ENCODE measurements around the gene TRMO. TPM values are rescaled to one million over a fixed set of nuclear protein-coding genes. Genes with fewer than 3 reads are reported as not detected.
"Not testable (repeated sequence)": the region's sequence is repeated elsewhere in the genome, so short reads cannot be mapped to it uniquely, and the experiment has no call there.

TRMO gene, protein sequence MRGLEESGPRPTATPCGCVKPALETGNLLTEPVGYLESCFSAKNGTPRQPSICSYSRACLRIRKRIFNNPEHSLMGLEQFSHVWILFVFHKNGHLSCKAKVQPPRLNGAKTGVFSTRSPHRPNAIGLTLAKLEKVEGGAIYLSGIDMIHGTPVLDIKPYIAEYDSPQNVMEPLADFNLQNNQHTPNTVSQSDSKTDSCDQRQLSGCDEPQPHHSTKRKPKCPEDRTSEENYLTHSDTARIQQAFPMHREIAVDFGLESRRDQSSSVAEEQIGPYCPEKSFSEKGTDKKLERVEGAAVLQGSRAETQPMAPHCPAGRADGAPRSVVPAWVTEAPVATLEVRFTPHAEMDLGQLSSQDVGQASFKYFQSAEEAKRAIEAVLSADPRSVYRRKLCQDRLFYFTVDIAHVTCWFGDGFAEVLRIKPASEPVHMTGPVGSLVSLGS
- 7.8 TPM for polyA plus RNA-seq (2012; ENCODE audit: insufficient read depth, insufficient read length)

DNA sequence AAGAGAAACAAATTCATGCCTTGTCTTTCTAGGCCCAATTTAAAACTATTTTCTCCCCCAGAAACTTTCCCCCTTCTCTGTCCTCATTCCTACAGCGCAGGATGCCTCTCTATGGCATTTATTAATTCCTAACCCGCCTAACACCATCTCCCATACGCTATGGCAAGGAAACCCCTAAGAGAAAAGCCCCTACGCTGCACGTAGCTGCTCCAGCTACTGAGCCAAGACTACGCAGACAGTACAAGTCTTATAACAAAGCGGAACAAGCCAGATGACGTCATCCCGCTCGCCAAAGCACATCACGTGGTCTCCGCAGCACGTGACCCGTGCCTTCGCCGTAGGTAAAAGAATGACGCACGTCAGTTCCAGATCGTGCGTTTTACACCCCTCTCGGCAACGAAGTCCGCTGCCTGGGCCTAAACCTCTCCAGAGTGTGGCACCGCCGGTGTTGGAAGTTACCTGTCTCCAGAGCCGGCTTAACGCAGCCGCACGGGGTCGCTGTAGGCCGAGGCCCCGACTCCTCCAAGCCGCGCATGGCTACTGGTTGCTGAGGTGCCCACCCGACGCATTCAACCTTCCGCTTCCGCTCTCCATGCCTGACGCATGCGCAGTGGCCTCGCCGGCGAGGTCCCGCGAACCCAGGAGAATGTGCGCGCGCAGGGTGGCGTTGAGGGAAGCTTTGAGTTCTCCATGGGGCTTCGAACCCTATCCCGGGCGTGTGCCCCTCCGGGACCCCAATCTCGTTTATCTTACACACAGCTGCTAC, at the start of gene TRMO:
Gene TRMO, minus strand, starts transcription at position 542 of the 766 bp plus-strand sequence. Its CDS starts 7 bp downstream, at position 535.
- DNase-seq (ENCODE audit: low read depth, low spot score), result peak; percentile 99
- H3K4me3 ChIP-seq (ENCODE audit: low read length), result peak within 1 kb of the TSS; percentile 83

DNA sequence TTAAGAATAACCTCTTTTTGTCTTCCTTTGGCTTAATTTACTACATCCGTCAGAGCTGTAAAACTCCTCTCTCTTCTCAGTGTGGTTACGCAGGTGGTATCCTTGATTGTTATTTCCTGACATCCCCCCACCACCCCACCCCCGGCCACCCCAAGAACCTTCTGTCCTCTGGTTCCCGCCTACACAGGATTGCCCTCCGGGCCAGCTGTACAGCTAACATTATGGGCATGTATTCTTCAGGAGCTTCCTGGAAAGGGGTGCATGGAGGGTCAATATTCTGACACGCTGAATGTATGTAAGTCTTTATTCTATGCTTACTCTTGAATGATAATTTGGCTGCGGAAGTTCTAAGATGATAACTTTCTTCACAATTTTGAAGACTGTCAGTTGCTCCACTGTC, 47.9 kb upstream of the TRMO start:
- DNase-seq (ENCODE audit: low read depth, low spot score), result peak; percentile 87
- H3K4me3 ChIP-seq (ENCODE audit: low read length), result peak overlapping the region; percentile 55

DNA sequence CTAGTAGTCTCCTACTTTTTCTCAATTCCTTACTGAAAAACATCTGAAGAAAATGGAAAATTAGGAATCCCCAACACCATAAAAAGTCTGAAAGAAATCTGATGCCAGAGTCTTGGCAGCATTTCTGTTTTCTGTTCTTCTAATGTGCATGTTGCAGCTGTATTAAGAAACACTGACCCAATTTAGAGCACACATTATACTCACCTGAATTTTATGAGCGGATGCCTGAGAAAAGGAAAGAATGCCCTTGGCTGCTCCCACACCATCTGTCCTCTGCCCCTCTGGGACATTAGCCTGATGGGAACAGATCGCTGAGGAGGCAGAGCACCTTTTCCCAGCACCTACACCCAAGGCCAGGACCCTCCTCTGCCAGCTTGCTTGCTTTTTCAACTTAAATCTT, 46.7 kb upstream of the TRMO start:
- DNase-seq (ENCODE audit: low read depth, low spot score), result no peak
- no peak overlapping the region for H3K4me3 ChIP-seq (ENCODE audit: low read length)

DNA sequence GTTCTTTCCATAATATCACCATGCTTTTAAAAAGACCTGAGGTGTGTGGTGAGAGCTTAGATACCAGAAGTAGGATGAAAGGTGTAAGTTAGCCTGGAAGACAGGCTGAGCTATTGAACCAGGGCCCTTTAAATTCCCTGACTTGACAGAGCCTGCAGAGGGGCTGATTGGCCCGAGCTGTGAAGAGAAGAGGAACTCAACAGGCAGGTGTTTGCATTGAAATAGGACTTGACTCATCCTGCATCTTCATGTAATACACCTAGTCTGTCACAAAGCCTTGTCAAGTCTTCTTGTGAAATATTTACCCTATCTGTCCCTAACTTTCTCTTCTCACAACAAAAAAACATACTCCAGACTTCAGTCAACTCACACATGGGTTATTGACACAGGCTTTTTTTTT, 44.2 kb upstream of the TRMO start:
- DNase-seq (ENCODE audit: low read depth, low spot score), result no peak
- no peak overlapping the region for H3K4me3 ChIP-seq (ENCODE audit: low read length)

DNA sequence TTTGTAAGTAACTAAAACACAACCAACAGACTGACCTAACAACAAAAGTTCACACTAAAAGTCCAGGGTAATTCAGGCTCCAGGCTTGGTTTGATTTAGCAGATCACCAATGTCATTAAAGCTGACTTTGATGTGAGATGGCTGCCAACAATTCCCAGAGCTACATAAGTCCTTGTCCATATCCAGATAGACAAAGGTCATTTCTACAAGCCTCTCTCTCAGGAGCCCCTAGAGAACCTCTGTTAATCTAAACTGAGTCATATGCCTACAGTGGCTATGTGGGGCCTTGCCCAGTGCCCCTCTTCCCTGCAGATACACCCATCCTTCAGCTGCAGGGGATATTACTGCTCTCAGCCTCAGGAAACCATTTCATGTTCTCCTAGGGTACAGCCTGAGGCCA, 42.6 kb upstream of the TRMO start:
- H3K4me3 ChIP-seq (ENCODE audit: low read length), result no peak overlapping the region
- no peak for DNase-seq (ENCODE audit: low read depth, low spot score)

DNA sequence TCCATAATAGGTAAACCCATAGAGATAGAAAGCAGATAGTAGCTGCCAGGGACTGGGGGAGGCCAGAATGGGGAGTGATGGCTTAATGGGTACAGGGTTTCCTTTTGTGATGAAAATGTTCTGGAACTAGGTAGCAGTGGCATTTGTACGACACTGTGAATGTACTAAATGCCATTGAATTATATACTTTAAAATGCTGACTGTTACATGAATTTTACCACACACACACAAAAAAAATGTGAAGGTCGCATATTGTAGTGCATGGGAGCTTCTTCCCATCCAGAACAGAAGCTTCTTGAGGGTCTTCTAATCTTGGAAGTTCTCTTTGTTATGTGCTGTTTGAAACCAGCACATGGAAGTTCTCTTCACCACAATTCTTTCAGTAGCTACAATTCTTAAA, 40.9 kb upstream of the TRMO start:
- DNase-seq (ENCODE audit: low read depth, low spot score), result no peak

DNA sequence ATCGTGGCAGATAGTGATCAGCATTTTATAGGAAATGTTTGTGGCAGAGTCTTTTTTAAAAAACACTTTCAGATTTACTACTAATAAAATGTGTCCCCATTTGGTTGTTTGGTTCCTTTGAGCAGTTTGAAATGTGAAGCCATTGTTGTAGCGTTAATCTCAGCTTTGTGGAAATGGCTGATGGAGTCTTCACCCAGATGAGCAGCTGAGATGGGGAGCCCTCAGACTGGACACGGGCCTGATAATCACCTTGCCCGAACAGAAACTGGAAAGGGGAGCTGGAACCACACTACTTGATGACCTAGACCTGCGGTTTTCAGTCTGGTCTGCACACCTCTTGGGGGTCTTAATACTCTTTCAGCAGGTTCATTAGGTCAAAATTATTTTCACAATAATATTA, 40.3 kb upstream of the TRMO start:
- no peak overlapping the region for H3K4me3 ChIP-seq (ENCODE audit: low read length)
- no peak for DNase-seq (ENCODE audit: low read depth, low spot score)

More for the DNA sequence above, 40.9 kb upstream of the TRMO start:
- H3K4me3 ChIP-seq (ENCODE audit: low read length), result no peak overlapping the region

DNA sequence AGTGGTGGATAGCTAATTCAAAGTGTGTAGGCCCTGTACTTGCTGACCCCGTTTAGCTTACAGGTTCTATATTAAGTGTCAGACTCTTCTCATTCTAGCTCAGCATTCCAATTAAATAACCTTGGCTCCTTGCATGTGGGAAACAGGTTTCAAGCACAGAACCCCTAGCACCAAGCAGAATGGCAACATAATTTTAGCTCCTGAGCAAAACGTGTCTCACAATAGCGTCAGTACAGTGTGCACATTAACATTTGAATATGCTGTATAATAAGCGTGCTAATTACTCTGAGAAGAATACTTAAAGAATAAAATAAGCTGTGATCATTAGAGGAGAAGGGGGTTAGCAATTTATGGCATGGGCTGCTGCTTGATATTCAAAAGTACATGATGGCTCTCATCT, 39.8 kb upstream of the TRMO start:
- H3K4me3 ChIP-seq (ENCODE audit: low read length), result no peak overlapping the region
- DNase-seq (ENCODE audit: low read depth, low spot score), result no peak

DNA sequence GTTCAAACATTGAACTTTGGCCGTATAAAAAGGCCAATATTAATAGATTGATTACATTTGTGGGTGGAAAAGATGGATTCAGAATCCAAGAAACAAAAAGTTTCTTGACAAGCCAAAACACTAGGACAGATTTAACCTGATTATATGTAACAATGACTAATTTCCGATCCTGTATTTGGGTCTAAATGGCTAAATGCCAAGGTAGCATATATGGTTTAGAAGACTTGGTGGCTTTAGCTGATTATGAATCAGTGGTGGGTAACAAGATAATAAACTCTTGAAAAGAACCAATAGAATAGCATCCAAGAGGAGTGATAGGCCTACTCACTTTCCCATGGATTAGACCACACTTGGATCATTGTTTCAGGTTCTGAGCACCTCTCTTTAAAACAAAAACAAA, 39.1 kb upstream of the TRMO start:
- DNase-seq (ENCODE audit: low read depth, low spot score), result no peak
- no peak overlapping the region for H3K4me3 ChIP-seq (ENCODE audit: low read length)

DNA sequence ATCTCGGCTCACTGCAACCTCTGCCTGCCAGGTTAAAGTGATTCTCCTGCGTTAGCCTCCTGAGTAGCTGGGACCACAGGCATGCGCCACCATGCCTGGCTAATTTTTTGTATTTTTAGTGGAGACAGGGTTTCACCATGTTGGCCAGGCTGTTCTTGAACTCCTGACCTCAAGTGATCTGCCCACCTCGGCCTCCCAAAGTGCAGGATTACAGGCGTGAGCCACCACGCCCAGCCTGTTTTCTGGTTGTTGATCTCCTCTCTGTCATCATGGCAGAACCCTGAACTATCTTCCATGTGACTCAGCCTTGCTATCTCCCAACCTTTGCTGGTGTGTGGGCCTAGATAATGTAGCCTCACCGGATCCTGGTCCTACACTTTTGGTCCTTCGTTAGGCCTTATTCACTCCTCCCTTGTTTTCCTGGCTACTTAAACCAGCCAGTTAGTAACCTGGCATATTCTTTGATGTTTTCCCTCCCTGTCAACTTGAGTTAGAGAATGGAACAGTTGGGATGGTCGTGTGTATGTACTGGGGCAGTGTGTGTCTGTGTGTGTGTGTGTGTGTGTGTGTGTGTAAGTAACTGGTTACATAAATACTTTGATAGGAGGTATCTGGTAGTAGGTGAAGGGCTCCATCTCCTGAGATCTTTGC, 38.5 kb upstream of the TRMO start:
- DNase-seq (ENCODE audit: low read depth, low spot score); H3K4me3 ChIP-seq (ENCODE audit: low read length): not testable (repeated sequence)

DNA sequence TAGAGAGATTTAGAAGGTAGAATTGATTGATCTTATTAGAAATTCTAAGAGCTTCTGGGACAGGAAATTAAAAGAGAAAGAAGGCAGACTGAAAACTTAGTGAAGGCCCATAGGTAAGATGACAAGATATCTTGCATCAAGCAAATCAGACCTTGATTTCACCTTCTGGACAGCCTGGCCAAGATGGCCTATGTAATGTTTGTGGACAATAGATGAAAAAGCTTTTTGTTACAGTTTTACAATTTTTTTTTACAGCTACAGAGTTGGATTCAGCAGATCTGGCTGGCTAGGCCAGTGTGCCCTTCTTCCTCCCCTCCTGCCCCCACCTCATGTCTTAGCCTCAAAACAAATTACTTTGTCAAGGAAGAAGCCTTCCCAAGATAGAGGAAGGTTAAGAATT, 37.3 kb upstream of the TRMO start:
- DNase-seq (ENCODE audit: low read depth, low spot score), result no peak
- H3K4me3 ChIP-seq (ENCODE audit: low read length), result no peak overlapping the region

DNA sequence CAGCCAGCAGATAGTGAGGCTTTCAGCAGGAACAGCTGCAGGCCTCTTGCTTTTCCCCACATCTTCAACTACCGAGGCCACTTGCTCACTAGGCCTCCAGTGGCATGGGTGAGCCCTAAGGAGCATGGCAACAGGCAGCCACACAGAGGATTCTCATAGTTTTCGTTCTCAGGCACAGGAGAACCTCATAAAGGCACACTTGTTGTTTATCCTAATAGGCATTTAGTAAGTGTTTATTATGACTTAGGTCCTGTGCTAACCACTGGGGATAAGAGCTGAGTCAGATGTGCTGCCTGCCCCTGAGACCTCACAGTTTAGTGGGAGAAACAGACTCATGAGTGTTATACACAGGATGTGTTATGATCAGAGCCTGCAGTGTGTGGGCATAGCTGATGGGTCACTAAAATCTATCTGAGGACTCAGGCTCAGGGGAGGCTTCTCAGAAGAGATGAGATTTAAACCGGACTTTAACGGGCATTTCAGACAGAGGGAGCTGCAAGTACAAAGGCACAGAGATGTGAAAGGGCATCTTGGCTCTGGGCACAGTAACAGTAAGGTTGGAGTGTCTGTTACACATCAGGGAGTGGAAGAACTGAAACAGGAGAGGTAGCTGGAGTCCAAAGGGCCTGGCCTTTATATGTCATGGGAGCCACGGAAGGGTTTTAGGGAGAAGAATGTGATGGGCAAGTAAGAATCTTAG, 36.7 kb upstream of the TRMO start:
- no peak for DNase-seq (ENCODE audit: low read depth, low spot score)
- no peak overlapping the region for H3K4me3 ChIP-seq (ENCODE audit: low read length)

DNA sequence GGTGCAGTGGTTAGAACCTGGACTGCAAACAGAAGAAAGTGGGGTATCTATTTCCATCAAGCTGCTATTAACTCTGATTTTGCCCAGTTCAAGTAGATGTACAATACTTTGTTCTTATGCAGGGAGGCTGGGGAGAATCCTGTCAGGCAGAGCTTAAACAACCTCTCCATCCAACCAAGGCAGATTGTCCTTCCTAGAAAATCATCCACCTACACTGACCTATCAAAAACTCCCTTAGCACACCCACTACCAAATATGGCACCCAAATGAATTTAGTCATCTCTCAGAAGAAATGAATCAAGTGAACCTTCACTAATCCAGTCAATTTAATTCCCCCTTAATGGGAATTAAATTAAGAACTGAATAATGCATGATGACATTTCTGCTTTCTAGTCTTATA, 34.0 kb upstream of the TRMO start:
- H3K4me3 ChIP-seq (ENCODE audit: low read length), result no peak overlapping the region
- DNase-seq (ENCODE audit: low read depth, low spot score), result no peak

DNA sequence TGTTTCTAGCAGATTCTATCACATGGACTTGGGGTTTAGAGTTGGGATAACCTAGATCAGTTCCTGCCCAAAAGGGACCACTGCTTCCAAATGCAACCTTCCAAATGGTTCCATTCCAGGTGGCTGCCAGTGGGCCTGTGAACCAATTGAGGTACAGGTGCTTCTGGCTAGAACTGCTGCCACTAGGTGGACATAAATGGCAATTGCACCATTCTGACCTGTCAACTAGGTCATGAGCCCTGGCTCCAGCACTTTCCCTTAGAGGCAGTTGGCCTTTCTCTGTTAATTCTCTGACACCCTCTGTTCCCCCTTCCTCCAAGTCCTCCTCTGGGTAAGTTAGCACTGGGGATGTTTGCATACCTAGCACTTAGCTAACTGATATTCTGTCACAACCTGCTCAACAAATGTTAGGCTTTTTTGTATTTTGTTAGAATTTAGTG, 32.3 kb upstream of the TRMO start:
- no peak overlapping the region for H3K4me3 ChIP-seq (ENCODE audit: low read length)
- peak; percentile 75 for DNase-seq (ENCODE audit: low read depth, low spot score)

DNA sequence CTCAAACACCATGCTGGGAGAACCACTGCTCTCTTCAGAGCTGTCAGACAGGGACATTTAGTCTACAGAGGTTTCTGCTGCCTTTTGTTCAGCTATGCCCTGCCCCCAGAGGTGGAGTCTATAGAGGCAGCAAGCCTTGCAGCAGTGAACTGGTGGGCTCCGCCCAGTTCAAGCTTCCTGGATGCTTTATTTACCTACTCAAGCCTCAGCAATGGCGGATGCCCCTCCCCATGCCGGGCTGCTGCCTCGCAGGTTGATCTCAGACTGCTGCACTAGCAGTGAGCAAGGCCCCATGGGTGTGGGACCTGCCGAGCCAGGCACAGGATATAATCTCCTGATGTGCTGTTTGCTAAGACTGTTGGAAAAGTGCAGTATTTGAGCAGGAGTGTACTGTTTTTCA, 28.6 kb upstream of the TRMO start:
- peak; percentile 81 for DNase-seq (ENCODE audit: low read depth, low spot score)
- H3K4me3 ChIP-seq (ENCODE audit: low read length), result not testable (repeated sequence)

DNA sequence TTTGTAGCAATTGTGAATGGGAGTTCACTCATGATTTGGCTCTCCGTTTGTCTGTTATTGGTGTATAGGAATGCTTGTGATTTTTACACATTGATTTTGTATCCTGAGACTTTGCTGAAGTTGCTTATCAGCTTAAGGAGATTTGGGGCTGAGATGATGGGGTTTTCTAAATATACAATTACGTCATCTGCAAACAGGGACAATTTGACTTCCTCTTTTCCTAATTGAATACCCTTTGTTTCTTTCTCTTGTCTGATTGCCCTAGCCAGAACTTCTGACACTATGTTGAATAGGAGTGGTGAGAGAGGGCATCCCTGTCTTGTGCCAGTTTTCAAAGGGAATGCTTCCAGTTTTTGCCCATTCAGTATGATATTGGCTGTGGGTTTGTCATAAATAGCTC, 24.8 kb upstream of the TRMO start:
- not testable (repeated sequence) for DNase-seq (ENCODE audit: low read depth, low spot score); H3K4me3 ChIP-seq (ENCODE audit: low read length)

DNA sequence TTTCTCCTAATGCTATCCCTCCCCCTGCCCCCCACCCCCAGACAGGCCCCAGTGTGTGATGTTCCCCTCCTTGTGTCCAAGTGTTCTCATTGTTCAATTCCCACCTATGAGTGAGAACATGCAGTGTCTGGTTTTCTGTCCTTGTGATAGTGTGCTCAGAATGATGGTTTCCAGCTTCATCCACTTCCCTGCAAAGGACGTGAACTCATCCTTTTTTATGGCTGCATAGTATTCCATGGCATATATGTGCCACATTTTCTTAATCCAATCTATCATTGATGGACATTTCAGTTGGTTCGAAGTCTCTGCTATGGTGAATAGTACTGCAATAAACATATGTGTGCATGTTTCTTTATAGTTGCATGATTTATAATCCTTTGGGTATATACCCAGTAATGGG, 23.2 kb upstream of the TRMO start:
- not testable (repeated sequence) for DNase-seq (ENCODE audit: low read depth, low spot score); H3K4me3 ChIP-seq (ENCODE audit: low read length)

DNA sequence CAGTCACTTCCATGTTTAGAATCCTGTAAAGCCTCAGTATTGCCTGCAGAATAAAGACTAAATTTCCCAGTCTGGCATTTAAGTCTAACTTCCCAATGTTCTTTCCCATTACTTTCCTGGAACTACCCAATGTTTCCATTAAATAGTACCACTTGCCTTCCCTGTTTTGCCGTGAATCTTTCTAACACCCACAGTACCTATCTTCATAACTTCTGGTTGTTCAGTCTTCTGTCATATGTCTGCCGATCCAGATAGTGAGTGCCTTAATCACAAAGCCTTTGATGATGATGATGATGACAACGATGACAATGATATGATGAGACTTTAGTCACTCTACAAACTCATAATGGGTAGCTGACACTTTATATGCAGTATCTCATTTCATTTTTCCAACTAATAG, 22.3 kb upstream of the TRMO start:
- no peak for DNase-seq (ENCODE audit: low read depth, low spot score)
- H3K4me3 ChIP-seq (ENCODE audit: low read length), result no peak overlapping the region

DNA sequence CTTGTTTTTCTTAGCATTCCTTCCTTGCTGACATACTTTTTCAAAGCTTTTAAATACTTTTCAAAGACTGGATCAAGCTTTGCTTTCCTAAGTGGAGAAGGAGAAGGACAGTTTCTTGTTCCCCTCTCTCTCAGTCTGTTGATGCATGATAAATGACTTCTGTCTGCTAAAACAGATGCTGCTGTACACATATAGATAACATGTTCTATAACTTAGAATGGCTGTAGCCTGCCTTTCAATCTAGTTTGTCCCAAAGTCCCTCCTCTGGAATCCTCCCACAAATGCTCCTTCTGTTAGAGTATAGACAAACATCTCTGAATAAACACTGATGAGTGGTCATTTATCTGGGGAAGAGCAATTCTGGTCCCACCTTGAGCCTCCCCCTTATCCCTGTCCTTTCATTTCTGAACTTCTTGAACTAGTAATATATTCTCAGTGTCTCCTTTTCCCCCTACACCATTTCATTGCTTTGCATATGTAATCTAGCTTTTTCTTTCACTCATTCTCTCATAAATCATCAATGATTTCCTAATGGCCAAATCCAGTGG, 21.1 kb upstream of the TRMO start:
- H3K4me3 ChIP-seq (ENCODE audit: low read length), result no peak overlapping the region
- no peak for DNase-seq (ENCODE audit: low read depth, low spot score)

Measured in Jurkat, Clone E6-1 (cell line).